ENCODE data around the gene OAT.
"Not testable (repeated sequence)": the region's sequence is repeated elsewhere in the genome, so short reads cannot be mapped to it uniquely, and the experiment has no call there.

Gene OAT

DNA sequence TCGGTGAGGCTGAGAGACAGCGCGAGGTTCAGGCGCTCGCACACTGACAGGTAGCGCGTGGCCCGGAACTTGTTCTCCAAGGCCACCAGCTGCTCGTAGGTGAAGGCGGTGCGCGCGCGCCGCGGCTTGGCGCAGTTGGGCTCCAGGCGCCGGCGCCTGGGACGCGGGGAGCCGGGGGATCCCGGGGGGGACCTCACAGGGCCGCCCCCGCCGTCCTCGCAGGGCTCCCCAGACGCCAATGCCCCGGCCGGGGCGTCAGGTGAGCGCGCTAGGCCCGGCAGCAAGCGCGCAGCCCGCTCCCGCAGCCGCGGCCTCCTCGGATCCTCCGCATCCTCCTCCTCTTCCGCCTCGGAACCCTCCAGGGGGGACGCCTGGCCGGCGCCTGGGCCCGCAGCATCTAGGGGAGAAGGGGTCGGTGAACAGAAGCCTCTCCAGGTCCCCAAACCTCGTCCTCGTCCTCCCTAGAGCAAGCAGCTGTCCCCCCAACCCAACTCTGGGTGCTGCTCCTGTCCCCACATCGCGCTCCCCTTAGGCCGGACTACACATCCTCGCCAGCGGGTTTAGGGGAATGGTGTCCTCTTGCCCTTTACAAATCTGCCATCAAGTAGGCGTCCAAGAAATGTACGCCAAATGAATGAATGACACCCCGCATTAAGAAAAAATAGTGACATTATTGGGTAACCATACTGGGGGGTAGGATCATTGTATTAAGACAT, 29.2 kb upstream of the OAT start:
- no peak for DNase-seq (ENCODE audit: low read depth, low spot score)

DNA sequence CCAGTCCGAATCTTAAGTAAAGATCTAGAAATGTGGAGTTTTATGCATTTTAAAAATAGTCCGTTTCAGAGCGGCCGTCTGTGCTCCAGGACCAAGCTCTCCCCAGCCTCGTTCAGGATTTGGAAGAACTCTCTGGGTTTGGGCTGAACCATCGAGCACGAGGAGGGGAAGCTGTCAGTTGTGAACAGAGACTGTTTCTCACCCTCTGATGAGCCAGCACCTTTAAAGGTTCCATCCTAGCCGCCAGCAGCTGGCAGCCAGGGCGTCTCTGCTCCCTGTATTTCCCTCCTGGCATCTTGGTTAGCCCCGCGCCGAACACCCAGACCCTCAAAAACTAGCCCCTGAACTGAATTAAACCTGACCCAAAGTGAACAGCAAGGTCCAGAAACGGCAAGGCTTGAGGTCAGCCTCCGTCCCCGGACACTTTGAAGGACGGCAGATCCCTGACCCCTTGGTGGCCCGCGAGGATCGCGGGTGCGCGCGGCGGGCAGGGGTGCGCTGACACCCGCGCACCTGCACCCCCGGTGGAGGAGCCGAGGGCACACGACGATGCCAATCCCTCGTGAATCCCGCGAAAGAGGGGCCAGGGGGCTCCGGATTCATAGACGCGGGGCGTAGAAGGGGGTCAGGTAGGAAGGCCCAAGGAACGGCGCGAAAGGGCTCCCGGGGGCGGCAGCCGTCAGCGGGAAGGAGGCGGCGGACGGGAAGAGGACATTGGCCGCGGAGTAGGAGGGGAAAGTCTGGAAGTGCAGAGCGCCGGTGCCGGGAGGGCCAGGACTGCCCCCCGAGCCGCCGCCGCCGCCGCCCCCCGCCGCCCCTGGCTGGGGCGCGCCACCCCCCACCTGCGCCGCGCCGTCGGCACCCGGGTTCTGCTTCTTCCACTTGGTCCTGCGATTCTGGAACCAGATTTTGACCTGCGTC, 28.4 kb upstream of the OAT start:
- DNase-seq (ENCODE audit: low read depth, low spot score) = no peak

DNA sequence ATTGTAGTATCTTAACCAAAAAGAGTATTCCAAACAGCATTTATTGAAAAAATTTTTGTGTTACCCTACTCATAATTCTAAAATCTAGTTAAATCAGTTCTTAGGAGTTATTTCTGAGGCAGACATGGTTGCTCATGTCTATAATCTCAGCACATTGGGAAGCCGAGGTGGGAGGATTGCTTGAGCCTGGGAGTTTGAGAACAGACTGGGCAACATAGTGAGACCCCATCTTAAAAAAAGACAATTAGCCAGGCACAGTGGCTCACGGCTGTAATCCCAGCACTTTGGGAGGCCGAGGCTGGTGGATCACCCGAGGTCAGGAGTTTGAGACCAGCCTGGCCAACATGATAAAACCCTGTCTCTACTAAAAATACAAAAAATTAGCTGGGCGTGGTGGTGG, 23.0 kb upstream of the OAT start:
- DNase-seq (ENCODE audit: low read depth, low spot score) = not testable (repeated sequence)

DNA sequence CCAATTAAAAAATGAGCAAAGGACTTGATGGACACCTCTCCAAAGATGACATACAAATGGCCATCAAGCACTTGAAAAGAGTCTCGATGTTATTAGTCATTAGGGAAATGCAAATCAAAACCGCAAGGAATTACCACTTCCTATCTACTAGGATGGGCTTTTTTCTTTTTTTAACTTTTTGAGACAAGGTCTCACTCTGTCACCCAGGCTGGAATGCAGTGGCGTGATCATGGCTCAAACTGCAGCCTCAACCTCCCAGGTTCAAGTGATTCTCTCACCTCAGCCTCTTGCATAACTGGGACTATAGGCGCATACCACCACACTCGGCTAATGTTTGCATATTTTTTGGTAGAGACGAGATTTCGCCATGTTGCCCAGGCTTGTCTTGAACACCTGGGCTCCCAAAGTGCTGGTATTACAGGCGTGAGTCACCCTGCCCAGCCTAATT, 17.5 kb upstream of the OAT start:
- peak; percentile 56 for DNase-seq (ENCODE audit: low read depth, low spot score)

DNA sequence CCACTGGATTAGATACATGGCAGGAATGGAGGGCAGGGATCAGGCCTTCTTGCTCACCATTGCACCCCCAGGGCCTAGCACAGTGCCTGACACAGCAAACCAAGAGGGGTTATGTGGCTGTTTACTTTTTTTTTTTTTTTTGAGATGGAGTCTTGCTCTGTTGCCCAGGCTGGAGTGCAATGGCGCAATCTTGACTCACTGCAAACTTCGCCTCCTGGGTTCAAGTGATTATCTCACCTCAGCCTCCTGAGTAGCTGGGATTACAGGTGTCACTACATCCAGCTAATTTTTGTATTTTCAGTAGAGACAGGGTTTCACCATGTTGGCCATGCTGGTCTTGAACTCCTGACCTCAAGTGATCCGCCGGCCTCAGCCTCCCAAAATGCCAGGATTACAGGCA, 17.0 kb upstream of the OAT start:
- not testable (repeated sequence) for DNase-seq (ENCODE audit: low read depth, low spot score)

DNA sequence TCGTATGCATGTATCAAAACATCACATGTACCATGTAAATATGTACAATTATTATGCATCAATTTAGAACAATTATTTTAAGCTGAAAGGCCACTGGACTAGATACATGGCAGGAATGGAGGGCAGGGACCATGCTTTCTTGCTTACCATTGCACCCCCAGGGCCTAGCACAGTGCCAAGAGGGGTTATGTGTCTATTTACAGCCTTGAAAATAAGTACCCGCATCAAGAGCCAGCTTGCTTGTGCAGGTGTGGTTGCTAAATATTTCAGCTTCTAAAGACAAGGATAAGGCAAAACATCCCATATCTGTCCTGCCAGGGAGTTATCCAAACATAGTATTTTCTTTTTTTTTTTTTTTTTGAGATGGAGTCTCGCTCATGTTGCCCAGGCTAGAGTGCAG, 14.7 kb upstream of the OAT start:
- DNase-seq (ENCODE audit: low read depth, low spot score) = no peak

DNA sequence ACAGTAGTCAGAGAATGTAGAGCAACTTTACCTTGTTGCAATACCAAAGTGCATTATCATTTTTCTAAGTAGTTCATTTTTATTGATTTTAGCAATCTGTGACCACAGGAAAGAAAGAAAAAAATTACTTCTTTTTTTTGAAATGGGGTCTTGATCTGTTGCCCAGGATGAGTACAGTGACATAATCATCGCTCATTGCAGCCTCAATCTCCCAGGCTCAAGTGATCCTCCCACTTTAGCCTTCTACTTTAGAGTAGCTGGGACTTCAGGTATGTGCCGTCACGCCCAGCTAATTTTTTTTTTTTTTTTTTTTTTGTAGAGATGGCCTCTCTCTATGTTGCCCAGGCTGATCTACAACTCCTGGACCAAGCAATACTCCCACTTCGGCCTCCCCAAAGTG, 11.4 kb upstream of the OAT start:
- no peak for DNase-seq (ENCODE audit: low read depth, low spot score)

DNA sequence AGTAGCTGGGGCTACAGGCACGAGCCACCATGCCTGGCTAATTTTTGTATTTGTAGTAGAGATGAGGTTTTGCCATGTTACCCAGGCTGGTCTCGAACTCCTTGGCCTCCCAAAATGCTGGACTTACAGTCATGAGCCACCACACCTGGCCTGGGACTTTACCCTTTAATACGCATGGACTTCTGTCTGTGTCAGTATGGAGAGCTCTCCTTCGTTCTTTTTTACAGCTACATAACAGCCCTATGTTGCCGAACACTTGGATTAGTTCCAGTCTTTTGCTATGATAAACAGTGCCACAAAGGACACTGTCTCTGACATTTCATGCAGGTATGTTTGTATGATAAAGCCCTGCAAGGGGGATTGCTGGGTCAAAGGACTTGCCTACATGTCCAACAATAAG, 10.9 kb upstream of the OAT start:
- DNase-seq (ENCODE audit: low read depth, low spot score) = no peak

DNA sequence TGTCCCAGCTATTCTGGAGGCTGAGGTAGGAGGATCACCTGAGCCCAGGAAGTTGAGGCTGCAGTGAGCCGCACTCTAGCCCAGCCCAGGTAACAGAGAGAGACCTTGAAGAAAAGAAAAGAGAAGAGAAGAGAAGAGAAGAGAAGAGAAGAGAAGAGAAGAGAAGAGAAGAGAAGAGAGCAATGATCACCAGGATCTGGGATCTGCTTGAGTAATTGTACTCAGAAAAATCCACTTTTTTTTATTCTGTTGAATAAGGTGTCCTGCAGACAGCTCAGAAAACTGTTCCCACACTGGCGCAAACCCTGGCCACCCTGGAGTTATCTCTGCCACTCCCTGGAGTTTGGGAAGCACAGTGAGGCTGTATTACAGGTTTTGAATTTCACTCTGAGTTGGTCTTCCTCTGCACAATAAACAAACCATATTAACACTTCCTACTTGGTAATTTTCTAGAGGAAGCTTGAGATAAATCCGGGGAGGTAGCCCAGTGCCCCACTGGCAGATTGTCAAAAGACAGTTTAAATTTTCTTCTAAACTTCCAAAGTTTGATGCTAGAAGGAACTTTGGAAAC, 9.6 kb upstream of the OAT start:
- no peak for DNase-seq (ENCODE audit: low read depth, low spot score)

DNA sequence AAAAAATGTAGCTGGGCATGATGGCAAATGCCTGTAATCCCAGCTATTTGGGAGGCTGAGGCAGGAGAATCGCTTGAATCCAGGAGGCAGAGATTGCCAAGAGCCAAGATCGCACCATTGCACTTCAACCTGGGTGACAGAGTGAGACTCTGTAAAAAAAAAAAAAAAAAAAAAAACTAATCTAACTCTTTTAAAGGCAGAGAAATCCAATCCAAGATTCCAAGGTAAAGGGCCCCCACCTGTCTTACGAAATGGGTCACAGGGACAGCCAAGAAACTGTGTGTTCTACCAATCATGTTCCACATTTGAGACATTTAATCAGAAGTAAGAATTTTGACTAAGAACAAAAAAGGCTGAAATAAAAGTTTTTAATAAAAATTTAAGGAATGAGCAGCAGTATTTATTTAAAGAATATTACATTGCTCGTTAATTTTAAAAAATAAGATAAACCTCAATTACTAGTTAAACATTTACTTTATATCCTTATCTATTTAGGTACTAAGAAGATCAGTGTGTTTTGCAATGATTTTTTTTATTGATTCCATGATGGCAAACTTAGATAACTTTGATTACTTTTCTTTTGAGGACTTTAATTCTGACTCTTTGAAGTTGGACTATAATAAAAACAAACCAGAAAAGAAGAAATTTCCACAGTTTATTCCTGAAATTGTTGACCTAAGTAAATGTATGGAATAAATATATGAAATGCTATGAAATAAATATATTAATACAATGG, 6.7 kb upstream of the OAT start:
- no peak for DNase-seq (ENCODE audit: low read depth, low spot score)

DNA sequence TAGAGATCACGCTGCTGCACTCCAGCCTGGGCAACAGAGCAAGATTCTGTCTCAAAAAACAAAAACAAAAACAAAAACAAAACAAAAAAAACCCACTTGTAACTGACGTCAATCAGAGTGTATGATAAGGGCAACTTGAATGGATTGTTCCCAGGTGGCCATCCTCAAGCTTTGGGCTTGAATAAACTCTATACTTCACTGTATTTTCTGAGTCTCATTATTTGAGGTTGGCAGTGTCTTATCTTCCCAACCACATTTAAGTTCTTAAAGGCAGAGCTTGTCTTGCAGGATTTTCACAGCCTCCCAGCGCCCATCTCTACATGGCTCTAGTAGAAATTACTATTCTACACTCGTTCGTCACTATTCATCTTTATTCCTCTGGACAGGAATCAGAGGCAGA, 5.1 kb upstream of the OAT start:
- DNase-seq (ENCODE audit: low read depth, low spot score) = no peak

DNA sequence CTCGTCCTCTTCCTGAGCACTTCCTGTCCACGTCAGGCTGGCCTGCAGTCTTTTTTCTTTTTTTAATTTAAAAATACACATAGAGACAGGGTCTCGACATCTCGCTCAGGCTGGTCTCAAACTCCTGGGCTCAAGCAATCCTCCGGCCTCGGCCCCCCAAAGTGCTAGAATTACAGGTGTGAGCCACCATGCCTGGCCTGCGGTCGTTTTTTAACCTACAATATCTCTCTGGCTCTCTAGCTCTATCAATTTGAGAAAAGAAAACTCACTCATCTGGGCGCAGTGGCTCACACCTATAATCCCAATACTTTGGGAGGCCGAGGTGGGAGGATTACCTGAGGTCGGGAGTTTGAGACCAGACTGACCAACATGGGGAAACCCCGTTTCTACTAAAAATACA, 4.0 kb upstream of the OAT start:
- DNase-seq (ENCODE audit: low read depth, low spot score) = no peak

DNA sequence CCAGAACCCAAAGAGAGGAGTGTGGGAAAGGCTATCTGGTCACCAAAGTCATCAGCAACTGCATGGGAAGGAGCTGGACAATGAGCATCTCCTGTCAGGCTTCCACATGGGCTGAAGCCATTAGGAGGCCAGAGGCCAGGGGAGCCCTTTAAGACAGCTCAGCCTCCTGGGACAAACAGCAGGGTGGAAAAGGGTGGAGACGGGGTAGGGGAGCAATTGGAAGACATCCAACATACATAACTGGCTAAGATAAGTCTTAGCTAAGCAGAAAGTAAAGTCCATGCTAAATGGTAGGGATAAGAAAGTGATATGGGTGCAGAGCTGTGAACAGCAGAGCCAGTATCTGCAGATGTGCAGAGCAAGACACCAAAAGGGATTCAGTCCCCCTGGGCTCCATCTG, 1.5 kb upstream of the OAT start:
- no peak for DNase-seq (ENCODE audit: low read depth, low spot score)

DNA sequence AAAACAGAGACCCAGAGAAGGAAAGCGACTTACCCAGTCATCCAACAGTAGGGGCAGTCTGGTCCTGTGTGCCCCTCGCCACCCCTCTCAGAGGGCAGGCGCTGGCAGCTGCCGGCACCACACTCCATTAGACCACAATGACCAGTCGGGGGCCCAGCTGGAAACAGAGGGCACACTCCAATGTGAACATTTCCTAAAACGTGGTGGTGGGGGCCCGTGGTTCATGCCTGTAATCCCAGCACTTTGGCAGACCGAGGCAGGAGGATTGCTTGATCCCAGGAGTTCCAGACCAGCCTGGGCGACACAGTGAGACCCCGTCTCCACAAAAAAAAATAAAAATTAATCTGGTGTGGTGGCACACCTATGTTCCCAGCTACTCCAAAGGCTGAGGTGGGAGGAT, 912 bp upstream of the OAT start:
- DNase-seq (ENCODE audit: low read depth, low spot score) = no peak

DNA sequence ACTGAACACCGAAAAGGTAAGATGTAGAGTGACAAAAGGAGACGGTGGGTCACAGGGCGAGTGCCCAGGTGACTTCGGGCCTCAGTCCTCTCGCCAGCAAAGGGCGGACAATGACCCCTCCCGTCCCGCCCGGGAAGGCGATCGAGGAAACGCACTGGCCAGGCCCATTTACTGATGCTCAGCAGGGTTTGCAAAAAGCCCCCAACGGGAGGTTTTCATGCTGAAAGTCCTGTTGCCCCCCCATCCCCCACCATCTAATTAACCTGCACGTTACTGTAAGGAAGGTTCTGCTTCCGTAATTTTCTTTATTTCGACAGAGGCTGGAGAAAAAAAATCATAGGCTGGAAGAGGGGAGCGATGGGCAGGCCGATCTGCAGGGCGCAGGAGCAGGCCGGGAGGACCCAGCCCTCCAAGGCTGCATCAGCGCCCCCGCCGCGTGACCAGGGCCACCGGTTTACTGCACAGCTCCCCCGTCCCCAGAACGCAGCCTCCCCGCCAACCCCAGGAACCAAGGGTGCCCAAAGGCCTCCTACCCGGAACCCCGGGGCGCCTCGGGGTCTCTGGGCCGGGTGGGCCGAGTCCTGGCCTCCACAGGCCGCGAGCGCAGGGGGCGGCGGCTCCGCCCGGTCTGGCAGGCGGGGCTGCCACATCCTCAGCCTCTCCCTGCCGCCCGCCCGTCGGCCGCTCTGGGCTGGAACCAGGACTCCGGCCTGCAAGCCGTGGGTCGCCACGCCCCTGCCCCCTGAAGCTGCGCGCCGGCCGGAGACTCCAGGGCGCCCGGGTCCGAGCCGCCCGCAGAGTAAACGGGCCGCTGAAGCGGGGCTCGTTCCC, 613 bp downstream of the OAT start:
- DNase-seq (ENCODE audit: low read depth, low spot score) = peak; percentile 81

DNA sequence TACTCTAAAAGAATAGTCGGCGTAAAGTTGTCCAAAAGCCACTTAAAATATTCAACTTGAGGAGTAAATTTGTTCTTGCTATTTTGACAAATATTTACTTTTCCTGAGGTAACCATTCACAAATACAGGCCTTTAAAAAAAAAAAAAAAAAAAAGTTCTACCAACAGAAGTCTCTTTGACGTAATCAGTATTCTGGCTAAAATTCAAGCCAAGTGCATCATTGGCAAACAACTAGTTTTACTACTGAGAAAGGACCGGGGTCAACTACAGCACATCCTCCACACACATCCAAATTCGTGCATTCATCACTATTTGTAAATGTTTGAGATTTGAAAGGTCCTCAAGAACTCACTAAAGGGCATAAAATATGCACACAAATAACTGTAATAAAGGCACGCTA, 2.0 kb downstream of the OAT start:
- no peak for DNase-seq (ENCODE audit: low read depth, low spot score)

DNA sequence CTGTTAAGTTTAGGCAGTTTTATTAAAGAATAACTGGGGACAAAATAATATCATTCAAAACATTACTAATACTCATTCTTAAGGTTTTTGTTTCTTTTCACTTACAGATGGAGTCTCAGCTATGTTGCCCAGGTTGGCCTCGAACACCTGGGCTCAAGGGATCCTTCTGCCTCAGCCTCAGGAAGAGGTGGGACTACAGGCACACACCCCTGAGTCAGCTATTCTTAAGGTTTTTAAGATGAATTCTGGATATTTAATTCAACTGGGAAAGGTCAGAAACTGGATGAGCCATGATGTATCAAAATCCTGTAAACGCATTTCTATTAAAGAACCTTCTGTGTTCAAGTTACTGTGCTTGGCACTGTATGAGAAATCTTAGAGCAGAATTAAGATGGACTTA, 3.5 kb downstream of the OAT start:
- no peak for DNase-seq (ENCODE audit: low read depth, low spot score)

DNA sequence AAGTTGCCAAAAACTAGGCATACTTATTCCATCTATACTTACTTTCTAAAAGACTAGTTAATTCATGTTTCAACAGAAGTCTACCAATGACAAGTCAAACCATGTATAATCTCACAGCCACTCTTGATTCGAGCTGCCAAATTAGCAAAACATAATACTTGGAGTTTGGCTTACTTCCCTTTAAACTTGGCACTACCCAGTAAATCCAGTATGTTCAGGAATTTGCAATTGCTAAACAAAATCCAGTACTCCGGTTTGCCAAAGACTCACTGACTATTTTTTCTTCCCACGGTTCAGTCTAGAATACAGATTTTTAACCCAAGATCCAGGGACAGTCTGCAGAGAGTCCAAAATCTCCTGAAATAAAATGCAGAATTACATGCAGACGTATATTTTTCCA, 4.6 kb downstream of the OAT start:
- DNase-seq (ENCODE audit: low read depth, low spot score) = peak; percentile 72

DNA sequence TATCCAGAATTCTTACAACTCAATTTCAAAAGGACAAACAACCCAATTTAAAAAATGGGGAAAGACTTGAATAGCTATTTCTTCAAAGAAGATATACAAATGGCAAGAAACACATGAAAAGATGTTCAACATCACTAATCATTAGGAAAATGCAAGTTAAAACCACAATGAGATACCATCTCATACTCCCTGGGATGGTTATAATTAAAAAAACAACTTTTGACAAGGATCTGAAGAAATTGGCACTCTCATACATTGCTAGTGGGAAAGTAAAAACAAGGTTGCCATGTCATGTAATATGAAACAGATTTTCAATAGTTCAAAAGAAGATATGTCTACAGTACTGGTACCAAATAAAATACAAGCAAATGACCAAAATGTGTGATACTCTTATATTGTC, 9.0 kb downstream of the OAT start:
- no peak for DNase-seq (ENCODE audit: low read depth, low spot score)

DNA sequence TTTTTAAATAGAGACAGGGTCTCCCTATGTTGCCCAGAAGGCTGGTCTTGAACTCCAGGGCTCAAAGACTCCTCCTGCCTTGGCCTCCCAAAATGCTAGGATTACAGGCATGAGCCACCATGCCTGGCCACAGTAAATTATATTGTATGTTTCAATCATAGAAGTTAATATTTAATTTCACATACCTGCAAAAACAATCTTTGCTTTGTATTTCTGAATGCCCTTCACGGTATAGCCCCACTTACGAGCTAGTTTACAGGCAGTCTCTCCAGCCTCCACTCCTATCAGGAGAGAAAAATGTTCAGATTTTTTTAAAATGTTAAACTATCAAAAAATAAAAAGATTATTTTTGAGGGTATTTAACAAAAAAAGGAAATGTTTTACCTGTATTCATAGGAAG, 10.4 kb downstream of the OAT start:
- DNase-seq (ENCODE audit: low read depth, low spot score) = no peak

DNA sequence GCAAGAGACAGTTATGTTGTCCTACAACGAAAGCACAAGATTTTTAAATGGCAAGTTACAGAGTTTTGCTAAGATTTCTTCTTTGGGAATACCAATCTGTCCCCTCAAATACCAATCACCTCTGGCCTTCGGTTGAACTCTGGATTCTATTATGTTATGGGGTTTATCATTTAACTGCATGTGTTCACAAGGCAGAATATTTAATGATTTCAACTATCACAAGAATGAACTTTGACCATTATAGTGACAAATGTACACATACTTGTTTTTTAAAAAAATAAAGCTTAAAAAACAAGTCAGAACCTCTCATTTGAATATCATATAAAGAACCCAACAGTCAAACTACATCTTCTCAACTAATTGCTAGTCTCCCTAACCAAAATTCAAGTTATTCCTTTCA, 11.3 kb downstream of the OAT start:
- no peak for DNase-seq (ENCODE audit: low read depth, low spot score)
